Spleen (tissue), 11 donors: ENCODE data around the gene LACRT. TPM values are rescaled to one million over a fixed set of nuclear protein-coding genes. Genes with fewer than 3 reads are reported as not detected.

Experiments
- DNase-seq: peaks from one replicate; pipeline ENCODE4 v3.0.0-alpha.2; 2020
- H3K27ac ChIP-seq, 8 donors: fragments of 200-600 bp; sonication (generic) in 7 of 8; 1 replicate in 4 of 8; 2 replicates in 4 of 8; pipeline versions ENCODE4 v1.5.0 to v1.8.0; 2016 to 2021; ENCODE audit warnings: inconsistent platforms in 4 of 8, mild to moderate bottlenecking in 4 of 8, moderate library complexity in 1 of 8
- H3K27me3 ChIP-seq, 7 donors: fragments of 200-600 bp; sonication (generic) in 6 of 7; replicated peaks in 1 of 7; 1 replicate in 4 of 7; 2 replicates in 3 of 7; pipeline versions ENCODE4 v1.5.0 to v1.8.0; 2016 to 2021; ENCODE audit warnings: inconsistent platforms in 3 of 7, mild to moderate bottlenecking in 1 of 7
- H3K36me3 ChIP-seq, 6 donors: fragments of 200-600 bp; sonication (generic) in 5 of 6; 1 replicate in 4 of 6; 2 replicates in 2 of 6; pipeline versions ENCODE4 v1.5.0 to v1.8.0; 2016 to 2021; ENCODE audit warnings: inconsistent platforms in 2 of 6
- H3K4me1 ChIP-seq, 6 donors: fragments of 200-600 bp; sonication (generic) in 5 of 6; 1 replicate in 3 of 6; 2 replicates in 3 of 6; pipeline versions ENCODE4 v1.5.0 to v1.8.0; 2016 to 2021; ENCODE audit warnings: inconsistent platforms in 3 of 6
- H3K4me3 ChIP-seq, 8 donors: fragments of 200-600 bp; sonication (generic) in 7 of 8; 1 replicate in 4 of 8; 2 replicates in 4 of 8; pipeline versions ENCODE4 v1.5.0 to v1.8.0; 2016 to 2021; ENCODE audit warnings: inconsistent platforms in 4 of 8, mild to moderate bottlenecking in 4 of 8, moderate library complexity in 2 of 8
- H3K9me3 ChIP-seq, 8 donors: fragments of 200-600 bp; sonication (generic) in 7 of 8; 1 replicate in 4 of 8; 2 replicates in 4 of 8; pipeline versions ENCODE4 v1.5.0 to v1.8.0; 2016 to 2021; ENCODE audit warnings: inconsistent platforms in 4 of 8
- CTCF ChIP-seq, 11 experiments: fragments of 200-600 bp in 7 of 11; fragments of 450-650 bp in 4 of 11; sonication (generic) in 4 of 11; IDR thresholded peaks in 8 of 11; conservative IDR thresholded peaks in 3 of 11; 1 replicate in 7 of 11; 2 replicates in 4 of 11; pipeline versions ENCODE4 v1.4.0 to v1.8.0; 2016 to 2021; ENCODE audit warnings: antibody characterized with exemption in 11 of 11, inconsistent platforms in 4 of 11, mild to moderate bottlenecking in 1 of 11
- POLR2A ChIP-seq, 3 donors: fragments of 450-650 bp; IDR thresholded peaks; one replicate each; pipeline ENCODE4 v1.5.1; 2017; ENCODE audit warnings: antibody characterized with exemption in 3 of 3, mild to moderate bottlenecking in 1 of 3
- POLR2AphosphoS5 ChIP-seq, 3 donors: sonication (generic); formaldehyde crosslinking; IDR thresholded peaks; one replicate each; pipeline ENCODE4 v1.5.1; 2017; ENCODE audit warnings: antibody characterized with exemption in 3 of 3
- WGBS, 5 donors: extraction: QIAGEN DNeasy Blood & Tissue Kit in 3 of 5; methylation state at CpG; one replicate each; pipeline versions ENCODE4 v1.1.5 to v1.1.7; 2013 to 2018; 5-methylcytosine and 5-hydroxymethylcytosine counted together
- intact Hi-C: fragments of 100-400 bp; cut with DNase I; formaldehyde crosslinking; loops from one replicate; pipeline ENCODE4 v1.15.0; 2023; ENCODE audit warnings: low total_unique reads
- polyA plus RNA-seq, 3 donors: library from polyadenylated mRNA; stranded (reverse); fragments of 200-250 nt; gene quantifications; one replicate each; pipeline ENCODE4 v1.2.1, GENCODE V29; 2013
- total RNA-seq, 7 donors: library from RNA; depleted of rRNA in 3 of 7; stranded (reverse); fragments of >200 nt in 3 of 7; fragmentation: NEBNext Ultra II Directional in 4 of 7; extraction: Animal tissue kit (Norgen Biotek cat#: 25700) in 4 of 7; gene quantifications; one replicate each; pipeline versions ENCODE4 v1.1.0 to v1.2.1, GENCODE V29; 2016 to 2021
- donor health status: healthy with polysubstance abuse.
- donor health status: DM: no; HTN: no; CAD: no; lungs with moderate emphysema.
- donor health status: DM: no; HTN: no; CAD: no.
- donor health status: Bipolar disorder and iron deficiency.
- donor health status: healthy.
- donor health status: DM: no; HTN: no; CAD: no.
- donor health status: DM: yes; HTN: yes; CAD: no.

The LACRT gene
- total and polyA plus RNA-seq, 10 donors = not detected

DNA sequence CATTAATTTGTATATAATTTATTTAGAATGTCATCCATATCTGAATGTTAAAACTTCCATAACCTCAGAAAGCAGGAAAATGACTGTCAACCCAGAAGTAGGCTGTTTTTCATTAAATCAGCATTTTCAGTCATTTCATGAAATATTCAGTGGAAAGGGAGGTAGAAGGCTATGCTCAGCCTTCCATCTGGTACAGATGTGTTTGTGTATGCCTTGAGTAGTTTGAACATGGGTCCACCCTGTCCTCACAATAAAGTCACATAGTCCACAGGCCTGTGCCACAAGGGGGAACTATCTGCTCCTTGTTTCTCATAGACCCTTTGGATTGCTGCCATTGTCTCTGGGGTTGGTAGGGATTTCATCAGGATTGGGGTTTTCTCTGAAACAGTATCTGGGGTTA lies 9.1 kb downstream of the LACRT start:
- TF ChIP-seq POLR2AphosphoS5 (IDR thresholded peaks at IDR 0.05) (no peak), CTCF (IDR thresholded peaks at IDR 0.05 in 8 of 11, conservative IDR thresholded peaks at IDR 0.05 in 3 of 11) (no peak), POLR2A (IDR thresholded peaks at IDR 0.05) (no peak)
- Histone ChIP-seq H3K36me3 (no peaks in the 10 kb centered on the region), H3K4me3 (no peak overlapping the region), H3K4me1 (no peaks in the 10 kb centered on the region), H3K27me3 (peaks cover 0 to 53% (median 3%) of the 10 kb centered on the region in 7 donors), H3K9me3 (peaks cover 0 to 22% (median 12%) of the 10 kb centered on the region in 8 donors), H3K27ac (no peak overlapping the region)
- intact Hi-C loops = no loop called here
- no peak for DNase-seq

DNA sequence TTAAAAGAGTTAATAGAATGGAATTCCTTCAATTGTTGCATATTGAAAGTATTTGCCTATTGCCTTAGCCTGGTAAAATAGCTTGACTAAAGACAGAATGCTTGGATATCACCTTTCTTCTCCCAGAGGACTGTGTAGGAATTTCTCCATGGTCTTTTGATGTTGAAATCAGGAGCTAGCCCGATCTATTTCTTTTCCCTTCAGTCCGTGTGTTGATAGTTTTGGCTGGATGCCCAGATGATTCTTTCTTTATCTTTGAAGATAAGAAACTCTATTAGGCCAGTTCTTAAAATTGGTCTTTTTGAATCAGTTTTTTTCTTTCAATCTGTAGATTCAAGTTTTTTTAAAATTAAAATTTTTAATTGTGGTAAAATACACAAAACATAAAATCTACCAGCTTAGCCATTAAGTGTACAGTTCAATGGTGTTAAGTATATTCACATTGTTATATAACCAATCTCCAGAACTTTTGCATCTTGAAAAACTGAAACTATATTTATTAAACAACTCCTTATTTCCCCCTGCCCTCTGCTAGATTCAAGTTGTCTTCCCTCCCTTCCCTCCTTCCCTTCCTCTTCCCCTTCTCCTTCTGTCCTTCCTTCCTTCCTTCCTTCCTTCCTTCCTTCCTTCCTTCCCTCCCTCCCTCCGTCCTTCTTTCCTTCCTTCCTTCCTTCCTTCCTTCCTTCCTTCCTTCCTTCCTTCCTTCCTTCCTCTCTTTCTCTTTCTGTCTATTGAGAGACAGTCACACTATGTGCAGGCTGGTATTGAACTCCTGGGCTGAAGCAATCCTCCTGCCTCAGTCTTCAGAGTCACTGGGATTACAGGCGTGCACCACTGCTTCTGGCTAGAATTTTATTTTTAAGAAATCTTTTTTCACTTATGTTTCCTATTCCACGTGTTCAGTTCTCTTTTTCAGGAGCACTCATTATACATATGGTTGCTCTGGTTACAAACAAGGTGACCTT lies 10.1 kb downstream of the LACRT start:
- H3K4me1 ChIP-seq = no peaks in the 10 kb centered on the region
- H3K27me3 ChIP-seq = peaks cover 0 to 54% (median 3%) of the 10 kb centered on the region in 7 donors
- no peak for DNase-seq
- peaks cover 0 to 22% (median 12%) of the 10 kb centered on the region in 8 donors for H3K9me3 ChIP-seq
- WGBS, 5 donors = 44 to 49% (median 47%) methylated on average over 5 of the region's 5 CpGs
- no peak overlapping the region for H3K27ac ChIP-seq
- TF ChIP-seq POLR2A (IDR thresholded peaks at IDR 0.05) (no peak), CTCF (IDR thresholded peaks at IDR 0.05 in 8 of 11, conservative IDR thresholded peaks at IDR 0.05 in 3 of 11) (no peak), POLR2AphosphoS5 (IDR thresholded peaks at IDR 0.05) (no peak)
- H3K4me3 ChIP-seq = no peak overlapping the region
- no peaks in the 10 kb centered on the region for H3K36me3 ChIP-seq
- intact Hi-C loops = no loop called here

- intact Hi-C loops = no loop called here
- Histone ChIP-seq H3K4me3 (no peak overlapping the region), H3K36me3 (no peaks in the 10 kb centered on the region), H3K4me1 (no peaks in the 10 kb centered on the region), H3K27me3 (peaks cover 0 to 45% (median 3%) of the 10 kb centered on the region in 7 donors), H3K27ac (no peak overlapping the region), H3K9me3 (peaks cover 0 to 12% (median 6%) of the 10 kb centered on the region in 8 donors)
- TF ChIP-seq POLR2AphosphoS5 (IDR thresholded peaks at IDR 0.05) (no peak), CTCF (IDR thresholded peaks at IDR 0.05 in 8 of 11, conservative IDR thresholded peaks at IDR 0.05 in 3 of 11) (no peak), POLR2A (IDR thresholded peaks at IDR 0.05) (no peak)
- no peak for DNase-seq
Observed at GRCh38 chr12:54622463-54623183, 12.1 kb downstream of the LACRT start.
